Stimulated activated CD8-positive, alpha-beta memory T cell treated with anti-CD3 and anti-CD28 coated beads, Interleukin-7, amount 100 ng/mL, for 24 hours (primary cell): ENCODE data around the gene PTMA.
"Not testable (repeated sequence)": the region's sequence is repeated elsewhere in the genome, so short reads cannot be mapped to it uniquely, and the experiment has no call there.

Experiments
- DNase-seq: peaks from one replicate; pipeline ENCODE4 v3.0.0-alpha.2; 2020; ENCODE audit warnings: low read depth

Gene PTMA

GRCh38 chr2:231707927-231708772 lies at the start of gene PTMA:
TSS of gene PTMA (plus strand) at chr2:231708525. CDS start at chr2:231708707, 182 bp downstream.
- DNase-seq, result peak; percentile 96

- DNase-seq, result not testable (repeated sequence)
These were observed 48.3 kb upstream of the PTMA start for GRCh38 chr2:231660073-231660472.

- DNase-seq, result no peak
These were observed 47.5 kb upstream of the PTMA start for GRCh38 chr2:231660860-231661259.

- no peak for DNase-seq
These were observed 46.8 kb upstream of the PTMA start for GRCh38 chr2:231661422-231662027.

GRCh38 chr2:231662028-231662810 lies 46.1 kb upstream of the PTMA start:
- peak; percentile 91 for DNase-seq

GRCh38 chr2:231662811-231663457 lies 45.4 kb upstream of the PTMA start:
- no peak for DNase-seq

GRCh38 chr2:231663458-231664212 lies 44.7 kb upstream of the PTMA start:
- DNase-seq, result no peak

- DNase-seq, result no peak
These were observed 43.6 kb upstream of the PTMA start for GRCh38 chr2:231664727-231665126.

- no peak for DNase-seq
These were observed 42.8 kb upstream of the PTMA start for GRCh38 chr2:231665245-231666170.

GRCh38 chr2:231666171-231667095 lies 41.9 kb upstream of the PTMA start:
- no peak for DNase-seq

GRCh38 chr2:231667096-231667427 lies 41.3 kb upstream of the PTMA start:
- no peak for DNase-seq

- DNase-seq, result no peak
These were observed 40.8 kb upstream of the PTMA start for GRCh38 chr2:231667496-231667895.

- DNase-seq, result no peak
These were observed 39.3 kb upstream of the PTMA start for GRCh38 chr2:231668981-231669380.

- no peak for DNase-seq
These were observed 36.9 kb upstream of the PTMA start for GRCh38 chr2:231671270-231672050.

GRCh38 chr2:231672617-231673347 lies 35.5 kb upstream of the PTMA start:
- no peak for DNase-seq

GRCh38 chr2:231673348-231673770 lies 35.0 kb upstream of the PTMA start:
- no peak for DNase-seq

- DNase-seq, result peak; percentile 26
These were observed 33.6 kb upstream of the PTMA start for GRCh38 chr2:231674587-231675338.
